Panc1 (cell line): ENCODE data around the gene TMPRSS11D. TPM values are rescaled to one million over a fixed set of nuclear protein-coding genes. Genes with fewer than 3 reads are reported as not detected.

Experiments used
- ATAC-seq: fragments of 200-7000 bp; cut with Tn5 transposase; 2 replicates; pipeline ENCODE4 v1.9.1; 2020; ENCODE audit warnings: mild to moderate bottlenecking, moderate library complexity
- BruUV-seq: library from RNA; stranded (reverse); fragments of 400-500 nt; replicated peaks from 2 replicates; lab custom pipeline; 2021; lab: Mats Ljungman, UMichigan
- CTCF ChIA-PET: fragments of 300-600 bp; sonication (Branson Sonifier 250); formaldehyde crosslinking; loops from one replicate; lab custom pipeline; 2022; ENCODE audit warnings: antibody characterized with exemption; lab: Charles Lee
- POLR2A ChIA-PET: fragments of 300-600 bp; sonication (Branson Sonifier 250); formaldehyde crosslinking; loops from one replicate; lab custom pipeline; 2022; ENCODE audit warnings: antibody characterized with exemption; lab: Charles Lee
- DNase-seq: peaks from one replicate; pipeline ENCODE4 v3.0.0-alpha.2; 2010; ENCODE audit warnings: low read depth, low spot score
- H3K27ac ChIP-seq: 2 replicates; pipeline ENCODE4 v1.5.1; 2011; ENCODE audit warnings: mild to moderate bottlenecking, low read length, inconsistent platforms
- H3K27me3 ChIP-seq: fragments of 200-500 bp; sonication (Bioruptor generic); 2 replicates; pipeline ENCODE4 v1.6.0; 2014; ENCODE audit warnings: low read length, inconsistent platforms; ENCODE audit not compliant: control insufficient read depth, insufficient read depth
- H3K36me3 ChIP-seq: fragments of 200-500 bp; sonication (Bioruptor generic); 2 replicates; pipeline ENCODE4 v1.5.1; 2014; ENCODE audit warnings: inconsistent platforms, mild to moderate bottlenecking, low read length, moderate library complexity; ENCODE audit not compliant: control insufficient read depth, insufficient read depth
- H3K4me1 ChIP-seq: 2 replicates; pipeline ENCODE4 v1.5.1; 2011; ENCODE audit warnings: inconsistent platforms, mild to moderate bottlenecking, low read length, moderate library complexity; ENCODE audit not compliant: control insufficient read depth, insufficient read depth
- H3K4me3 ChIP-seq, 2 experiments: 2 replicates each; pipeline ENCODE4 v1.5.1; 2011 to 2012; ENCODE audit warnings: low read depth in 2 of 2, low read length in 2 of 2, mild to moderate bottlenecking in 2 of 2, inconsistent platforms in 1 of 2, moderate library complexity in 1 of 2
- H3K9me3 ChIP-seq: fragments of 200-500 bp; sonication (Bioruptor generic); 2 replicates; pipeline ENCODE4 v1.5.1; 2014; ENCODE audit warnings: low read depth, mild to moderate bottlenecking, inconsistent platforms, low read length, moderate library complexity; ENCODE audit not compliant: control insufficient read depth, insufficient read depth
- POLR2AphosphoS5 ChIP-seq: IDR thresholded peaks from 2 replicates; pipeline ENCODE4 v1.6.1; 2012; ENCODE audit warnings: mild to moderate bottlenecking, low read depth, low read length, moderate library complexity
- SIN3A ChIP-seq: IDR thresholded peaks from 2 replicates; pipeline ENCODE4 v1.6.1; 2012; ENCODE audit warnings: low read depth, mild to moderate bottlenecking, low read length, moderate library complexity, borderline replicate concordance; ENCODE audit not compliant: insufficient read depth
- TCF7L2 ChIP-seq: IDR thresholded peaks from 2 replicates; pipeline ENCODE4 v1.6.1; 2011; ENCODE audit warnings: mild to moderate bottlenecking, low read depth, low read length, inconsistent platforms
- in situ Hi-C: cut with HindIII; loops from 2 replicates; pipeline ENCODE4 v1.10.0; 2016; ENCODE audit warnings: low sequenced_read_pairs, low pct_unique_long_range_greater_than_20kb
- intact Hi-C: fragments of 100-400 bp; cut with micrococcal nuclease; formaldehyde crosslinking; loops from one replicate; pipeline ENCODE4 v1.10.0; 2022; ENCODE audit not compliant: unreplicated experiment
- total RNA-seq: library from RNA; stranded (reverse); gene quantifications from one replicate; pipeline ENCODE4 v1.2.1, GENCODE V29; 2021; ENCODE audit not compliant: unreplicated experiment
- TF ChIP-seq, protein P1 (sequence below): fragments of 450-650 bp; IDR thresholded peaks from 2 replicates; pipeline ENCODE4 v1.5.1; 2017; ENCODE audit warnings: mild to moderate bottlenecking
- TF ChIP-seq, protein P2 (sequence below), 2 experiments: IDR thresholded peaks; 2 replicates each; pipeline ENCODE4 v1.6.1; 2011 to 2012; ENCODE audit warnings: low read depth in 2 of 2, control low read depth in 1 of 2, low read length in 1 of 2, mild to moderate bottlenecking in 1 of 2, moderate library complexity in 1 of 2; ENCODE audit not compliant: insufficient read depth in 1 of 2

TMPRSS11D gene
- total RNA-seq, 1 experiment from 2014 or later = not detected

DNA sequence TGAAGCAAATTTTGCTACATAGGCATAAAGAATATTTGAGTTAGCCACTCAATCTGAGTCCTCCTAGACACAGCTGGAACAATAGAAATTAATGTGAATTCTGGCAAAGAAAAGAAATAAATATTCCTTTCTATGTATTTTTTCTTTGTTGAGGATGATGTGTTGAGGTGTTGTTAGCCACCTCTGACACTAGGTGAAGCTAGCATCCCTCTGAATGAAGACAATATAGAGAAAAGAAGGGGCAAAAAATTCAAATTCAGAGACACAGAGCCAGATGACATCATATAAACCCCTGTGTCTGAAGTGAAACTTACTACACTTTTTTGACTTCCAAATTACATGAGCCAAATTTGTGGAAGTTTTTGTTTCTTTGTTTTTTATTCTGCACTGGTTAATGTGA is 34.6 kb upstream of the TMPRSS11D start:
- no peaks in the 10 kb centered on the region for H3K4me1 ChIP-seq
- in situ Hi-C loops = no loop called here
- H3K27me3 ChIP-seq = no peaks in the 10 kb centered on the region
- intact Hi-C loops = no loop called here
- TF ChIP-seq TCF7L2 = no peak
- TF ChIP-seq SIN3A = no peak
- no peak for TF ChIP-seq POLR2AphosphoS5
- TF ChIP-seq, protein P1, sequence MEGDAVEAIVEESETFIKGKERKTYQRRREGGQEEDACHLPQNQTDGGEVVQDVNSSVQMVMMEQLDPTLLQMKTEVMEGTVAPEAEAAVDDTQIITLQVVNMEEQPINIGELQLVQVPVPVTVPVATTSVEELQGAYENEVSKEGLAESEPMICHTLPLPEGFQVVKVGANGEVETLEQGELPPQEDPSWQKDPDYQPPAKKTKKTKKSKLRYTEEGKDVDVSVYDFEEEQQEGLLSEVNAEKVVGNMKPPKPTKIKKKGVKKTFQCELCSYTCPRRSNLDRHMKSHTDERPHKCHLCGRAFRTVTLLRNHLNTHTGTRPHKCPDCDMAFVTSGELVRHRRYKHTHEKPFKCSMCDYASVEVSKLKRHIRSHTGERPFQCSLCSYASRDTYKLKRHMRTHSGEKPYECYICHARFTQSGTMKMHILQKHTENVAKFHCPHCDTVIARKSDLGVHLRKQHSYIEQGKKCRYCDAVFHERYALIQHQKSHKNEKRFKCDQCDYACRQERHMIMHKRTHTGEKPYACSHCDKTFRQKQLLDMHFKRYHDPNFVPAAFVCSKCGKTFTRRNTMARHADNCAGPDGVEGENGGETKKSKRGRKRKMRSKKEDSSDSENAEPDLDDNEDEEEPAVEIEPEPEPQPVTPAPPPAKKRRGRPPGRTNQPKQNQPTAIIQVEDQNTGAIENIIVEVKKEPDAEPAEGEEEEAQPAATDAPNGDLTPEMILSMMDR = peak; percentile 30; the same call in 1 of the 2 replicates
- TF ChIP-seq, protein P2, sequence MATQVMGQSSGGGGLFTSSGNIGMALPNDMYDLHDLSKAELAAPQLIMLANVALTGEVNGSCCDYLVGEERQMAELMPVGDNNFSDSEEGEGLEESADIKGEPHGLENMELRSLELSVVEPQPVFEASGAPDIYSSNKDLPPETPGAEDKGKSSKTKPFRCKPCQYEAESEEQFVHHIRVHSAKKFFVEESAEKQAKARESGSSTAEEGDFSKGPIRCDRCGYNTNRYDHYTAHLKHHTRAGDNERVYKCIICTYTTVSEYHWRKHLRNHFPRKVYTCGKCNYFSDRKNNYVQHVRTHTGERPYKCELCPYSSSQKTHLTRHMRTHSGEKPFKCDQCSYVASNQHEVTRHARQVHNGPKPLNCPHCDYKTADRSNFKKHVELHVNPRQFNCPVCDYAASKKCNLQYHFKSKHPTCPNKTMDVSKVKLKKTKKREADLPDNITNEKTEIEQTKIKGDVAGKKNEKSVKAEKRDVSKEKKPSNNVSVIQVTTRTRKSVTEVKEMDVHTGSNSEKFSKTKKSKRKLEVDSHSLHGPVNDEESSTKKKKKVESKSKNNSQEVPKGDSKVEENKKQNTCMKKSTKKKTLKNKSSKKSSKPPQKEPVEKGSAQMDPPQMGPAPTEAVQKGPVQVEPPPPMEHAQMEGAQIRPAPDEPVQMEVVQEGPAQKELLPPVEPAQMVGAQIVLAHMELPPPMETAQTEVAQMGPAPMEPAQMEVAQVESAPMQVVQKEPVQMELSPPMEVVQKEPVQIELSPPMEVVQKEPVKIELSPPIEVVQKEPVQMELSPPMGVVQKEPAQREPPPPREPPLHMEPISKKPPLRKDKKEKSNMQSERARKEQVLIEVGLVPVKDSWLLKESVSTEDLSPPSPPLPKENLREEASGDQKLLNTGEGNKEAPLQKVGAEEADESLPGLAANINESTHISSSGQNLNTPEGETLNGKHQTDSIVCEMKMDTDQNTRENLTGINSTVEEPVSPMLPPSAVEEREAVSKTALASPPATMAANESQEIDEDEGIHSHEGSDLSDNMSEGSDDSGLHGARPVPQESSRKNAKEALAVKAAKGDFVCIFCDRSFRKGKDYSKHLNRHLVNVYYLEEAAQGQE (IDR thresholded peaks at IDR 0.05; ENCODE audit: insufficient read depth in 1 of 2, low read depth in 2 of 2, low read length in 1 of 2) = no peak
- H3K36me3 ChIP-seq = no peaks in the 10 kb centered on the region
- POLR2A ChIA-PET = no interaction called here
- CTCF ChIA-PET = no interaction called here
- H3K27ac ChIP-seq = no peak overlapping the region
- H3K9me3 ChIP-seq = no peaks in the 10 kb centered on the region
- no TSS peak for BruUV-seq
- ATAC-seq = no peak
- H3K4me3 ChIP-seq = no peak overlapping the region
- no peak for DNase-seq

DNA sequence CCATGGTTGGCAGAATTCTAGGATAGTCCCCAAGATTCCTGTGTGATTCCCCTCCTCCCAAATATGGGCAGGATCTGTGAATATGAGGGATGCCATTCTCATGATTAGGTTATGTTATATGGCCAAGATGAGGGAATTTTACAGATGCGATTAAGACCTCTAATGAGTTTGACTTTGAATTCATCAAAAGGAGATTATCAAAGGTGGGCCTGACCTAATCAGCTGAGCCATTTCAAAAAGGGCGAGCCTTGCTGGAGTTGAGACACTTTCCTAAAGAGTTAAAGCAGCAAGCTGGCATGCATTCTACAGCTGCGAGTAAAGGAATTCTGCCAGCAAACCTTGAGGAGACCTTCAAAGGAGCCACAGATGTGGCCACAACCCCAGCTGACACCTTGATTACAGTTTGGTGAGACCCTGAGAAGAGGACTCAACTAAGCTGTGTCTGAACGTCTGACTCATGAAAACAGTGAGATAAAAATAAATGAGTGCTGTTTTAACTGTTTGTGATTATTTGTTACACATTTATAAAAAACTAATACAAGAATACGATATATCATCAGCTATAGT is 31.7 kb upstream of the TMPRSS11D start:
- in situ Hi-C loops = no loop called here
- H3K27ac ChIP-seq = no peak overlapping the region
- no peaks in the 10 kb centered on the region for H3K4me1 ChIP-seq
- no peak for DNase-seq
- H3K27me3 ChIP-seq = no peaks in the 10 kb centered on the region
- ChIA-PET POLR2A (no interaction called here), CTCF (no interaction called here)
- no peak for ATAC-seq
- H3K36me3 ChIP-seq = no peaks in the 10 kb centered on the region
- H3K9me3 ChIP-seq = no peaks in the 10 kb centered on the region
- TF ChIP-seq POLR2AphosphoS5 (no peak), SIN3A (no peak), TCF7L2 (no peak)
- TF ChIP-seq, protein P2 (IDR thresholded peaks at IDR 0.05; ENCODE audit: insufficient read depth in 1 of 2, low read depth in 2 of 2, low read length in 1 of 2) = no peak
- TF ChIP-seq, protein P1 = no peak
- no TSS peak for BruUV-seq
- intact Hi-C loops = no loop called here
- no peak overlapping the region for H3K4me3 ChIP-seq
